HepG2 (cell line): ENCODE measurements around the gene SLC25A22. TPM values are rescaled to one million over a fixed set of nuclear protein-coding genes. Genes with fewer than 3 reads are reported as not detected.

Experiments used
- ATAC-seq: fragments of 200-7000 bp; cut with Tn5 transposase; 3 replicates; pipeline ENCODE4 v1.9.1; 2020; ENCODE audit warnings: mild to moderate bottlenecking, moderate library complexity
- BruUV-seq: library from RNA; stranded (reverse); fragments of 400-500 nt; replicated peaks from 2 replicates; lab custom pipeline; 2021; lab: Mats Ljungman, UMichigan
- CTCF ChIA-PET: fragments of 300-600 bp; formaldehyde crosslinking; extraction: SDS; loops from one replicate; lab custom pipeline; 2021; ENCODE audit warnings: low total read pairs, inconsistent platforms, low intra/inter-chr PET ratio; lab: Yijun Ruan, JAX
- POLR2A ChIA-PET: fragments of 350-600 bp; sonication (Branson Sonifier 250); formaldehyde crosslinking; loops from one replicate; lab custom pipeline; 2020; ENCODE audit warnings: antibody characterized with exemption, inconsistent platforms; lab: Yijun Ruan, JAX
- DNase-seq: peaks from one replicate; pipeline ENCODE4 v3.0.0-alpha.2; 2015; ENCODE audit warnings: low spot score
- FAIRE-seq: peaks from 3 replicates; lab custom pipeline; 2011; peaks lifted over from hg19 to GRCh38; lab: Jason Lieb, UNC
- H2AFZ ChIP-seq: one replicate; pipeline ENCODE4 v1.6.1; 2011; ENCODE audit warnings: low read length, inconsistent platforms
- H3K27ac ChIP-seq: fragments of 300-600 bp; 3 replicates; pipeline ENCODE4 v1.8.0; 2011; ENCODE audit warnings: mixed run types, mild to moderate bottlenecking, mixed read lengths, low read length, inconsistent platforms; ENCODE audit not compliant: insufficient read depth; ENCODE audit errors: extremely low read length
- H3K27me3 ChIP-seq, 2 experiments: fragments of 200-600 bp in 1 of 2; 2 replicates in 1 of 2; 3 replicates in 1 of 2; pipeline versions ENCODE4 v1.6.0 to v1.8.0; 2011; ENCODE audit warnings: low read length in 2 of 2, mild to moderate bottlenecking in 2 of 2, moderate library complexity in 2 of 2, inconsistent platforms in 1 of 2; ENCODE audit not compliant: insufficient read depth in 2 of 2, control insufficient read depth in 1 of 2
- H3K36me3 ChIP-seq, 2 experiments: fragments of 200-600 bp in 1 of 2; replicated peaks in 1 of 2; 2 replicates in 1 of 2; 3 replicates in 1 of 2; pipeline versions ENCODE4 v1.5.1 to v1.8.0; 2011; ENCODE audit warnings: low read length in 2 of 2, inconsistent platforms in 1 of 2; ENCODE audit not compliant: insufficient read depth in 2 of 2, control insufficient read depth in 1 of 2
- H3K4me1 ChIP-seq: 2 replicates; pipeline ENCODE4 v1.5.1; 2012; ENCODE audit warnings: low read length, inconsistent platforms; ENCODE audit not compliant: insufficient read depth
- H3K4me2 ChIP-seq: 2 replicates; pipeline ENCODE4 v1.6.0; 2011; ENCODE audit warnings: low read depth, low read length, inconsistent platforms
- H3K4me3 ChIP-seq, 3 experiments: fragments of 200-600 bp in 1 of 3; sonication (generic), shearing (Covaris generic) in 1 of 3; replicated peaks in 1 of 3; 2 replicates each; pipeline ENCODE4 v1.5.1; 2011 to 2016; ENCODE audit warnings: low read length in 3 of 3, inconsistent platforms in 2 of 3, low read depth in 2 of 3, mild to moderate bottlenecking in 2 of 3, control low read depth in 1 of 3, mixed read lengths in 1 of 3; ENCODE audit not compliant: insufficient read depth in 1 of 3
- H3K79me2 ChIP-seq: one replicate; pipeline ENCODE4 v1.6.1; 2011; ENCODE audit warnings: low read length, inconsistent platforms; ENCODE audit not compliant: insufficient read depth
- H3K9ac ChIP-seq: 2 replicates; pipeline ENCODE4 v1.6.0; 2011; ENCODE audit warnings: mild to moderate bottlenecking, low read depth, low read length, inconsistent platforms; ENCODE audit not compliant: insufficient read depth
- H3K9me3 ChIP-seq: 2 replicates; pipeline ENCODE4 v1.5.1; 2012; ENCODE audit warnings: mild to moderate bottlenecking, low read length
- H4K20me1 ChIP-seq: 2 replicates; pipeline ENCODE4 v1.6.0; 2011; ENCODE audit warnings: inconsistent platforms, mild to moderate bottlenecking, low read length, moderate library complexity; ENCODE audit not compliant: insufficient read depth
- AGO2 ChIP-seq: fragments of 200-400 bp; formaldehyde crosslinking; optimal IDR thresholded peaks from 2 replicates; pipeline ENCODE3; 2017; ENCODE audit warnings: mild to moderate bottlenecking, low read depth, low read length, moderate library complexity
- JUN ChIP-seq: sonication (generic); formaldehyde crosslinking; IDR thresholded peaks from 2 replicates; pipeline ENCODE4 v1.4.0; 2020; ENCODE audit warnings: mild to moderate bottlenecking, missing genetic modification reagents
- MBNL3 ChIP-seq: fragments of 250-450 bp; sonication (Bioruptor Pico); conservative IDR thresholded peaks from 2 replicates; pipeline ENCODE4 v1.8.0; 2022; ENCODE audit warnings: mild to moderate bottlenecking, inconsistent platforms
- POLR2A ChIP-seq, 2 experiments: IDR thresholded peaks; 2 replicates each; pipeline ENCODE4 v1.6.1; 2011; ENCODE audit warnings: low read depth in 2 of 2, low read length in 2 of 2, mild to moderate bottlenecking in 1 of 2, moderate library complexity in 1 of 2; ENCODE audit not compliant: insufficient read depth in 1 of 2
- POLR2G ChIP-seq: fragments of 200-400 bp; formaldehyde crosslinking; IDR thresholded peaks from 2 replicates; pipeline ENCODE4 v1.6.1; 2018; ENCODE audit warnings: mild to moderate bottlenecking, low read depth, low read length, moderate library complexity
- RBM22 ChIP-seq: fragments of 200-400 bp; formaldehyde crosslinking; optimal IDR thresholded peaks from 2 replicates; pipeline ENCODE3; 2017; ENCODE audit warnings: mild to moderate bottlenecking, low read length, moderate library complexity
- SRSF9 ChIP-seq: fragments of 200-400 bp; formaldehyde crosslinking; IDR thresholded peaks from 2 replicates; pipeline ENCODE4 v1.6.1; 2018; ENCODE audit warnings: borderline replicate concordance, mild to moderate bottlenecking, low read depth, low read length; ENCODE audit not compliant: insufficient read depth, poor library complexity, severe bottlenecking
- ZNF121 ChIP-seq: sonication (generic); formaldehyde crosslinking; IDR thresholded peaks from 2 replicates; pipeline ENCODE4 v1.5.0; 2020; ENCODE audit warnings: mild to moderate bottlenecking, missing genetic modification reagents
- ZNF343 ChIP-seq: sonication (generic); formaldehyde crosslinking; IDR thresholded peaks from 2 replicates; pipeline ENCODE4 v1.4.0; 2020; ENCODE audit warnings: mild to moderate bottlenecking, missing genetic modification reagents
- WGBS: methylation state at CpG from one replicate; pipeline ENCODE4 v1.1.6; 2017; ENCODE audit warnings: low lambda C conversion rate; 5-methylcytosine and 5-hydroxymethylcytosine counted together
- in situ Hi-C: cut with HindIII; loops from 2 replicates; pipeline ENCODE4 v1.10.0; 2017; ENCODE audit warnings: low pct_unique_long_range_greater_than_20kb; ENCODE audit not compliant: extremely low pct_ligation_motif_present
- intact Hi-C: fragments of 100-400 bp; cut with micrococcal nuclease; formaldehyde crosslinking; loops from one replicate; pipeline ENCODE4 v1.10.0; 2022; ENCODE audit not compliant: unreplicated experiment
- polyA plus RNA-seq, 8 experiments: library from polyadenylated mRNA; depleted of rRNA in 3 of 8; stranded (reverse) in 7 of 8; unstranded in 1 of 8; fragments of >200 nt; fragmentation: Illumina TruSeq in 4 of 8; extraction: Trizol in 4 of 8; gene quantifications; 2 replicates each; pipeline versions ENCODE4 v1.2.1 to v1.2.3, GENCODE V29; 2011 to 2016; ENCODE audit warnings: low read depth in 4 of 8, missing spikeins in 1 of 8, mixed read lengths in 1 of 8; ENCODE audit not compliant: insufficient read depth in 1 of 8
- total RNA-seq, 5 experiments: library from RNA; depleted of rRNA; stranded (reverse); fragments of >200 nt; fragmentation: Illumina TruSeq; extraction: Trizol; gene quantifications; 2 replicates each; pipeline ENCODE4 v1.2.3, GENCODE V29; 2016; ENCODE audit warnings: low read depth in 1 of 5
- TF ChIP-seq, protein P1 (sequence below), 2 experiments: sonication (generic) in 1 of 2; formaldehyde crosslinking in 1 of 2; IDR thresholded peaks; 2 replicates each; pipeline versions ENCODE4 v1.4.0 to v1.6.1; 2016 to 2020; ENCODE audit warnings: borderline replicate concordance in 1 of 2, low read depth in 1 of 2, mild to moderate bottlenecking in 1 of 2, missing genetic modification reagents in 1 of 2

Gene SLC25A22
- total and polyA plus RNA-seq, 2 of the 13 experiments (the other 11 are each of a cell fraction or from before 2014, with no cell fraction given) = 12.4 to 19.2 TPM

DNA sequence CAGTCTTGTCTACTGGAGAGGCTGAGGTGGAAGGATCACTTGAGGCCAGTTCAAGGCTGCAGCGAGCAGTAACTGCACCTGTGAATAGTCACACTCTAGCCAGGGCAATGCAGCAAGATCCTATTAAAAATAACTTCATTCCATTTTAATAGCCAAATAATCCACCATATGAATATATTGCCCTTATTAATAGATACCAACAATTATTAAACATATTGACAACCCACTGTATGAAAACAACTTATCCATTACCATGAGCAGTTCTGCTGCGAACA, 31.2 kb downstream of the SLC25A22 start:
- Histone ChIP-seq H3K36me3 (peaks cover 23 to 57% of the 10 kb centered on the region in 2 experiments), H3K79me2 (no peaks in the 10 kb centered on the region), H4K20me1 (peaks cover 9% of the 10 kb centered on the region; the same call in 1 of the 2 replicates), H3K9ac (no peak overlapping the region), H2AFZ (no peak overlapping the region), H3K4me3 (no peak overlapping the region), H3K27me3 (no peaks in the 10 kb centered on the region), H3K4me2 (no peak overlapping the region), H3K9me3 (no peaks in the 10 kb centered on the region), H3K4me1 (peaks cover 18% of the 10 kb centered on the region), H3K27ac (no peak overlapping the region)
- ChIA-PET POLR2A (interaction anchor here (1.9 kb wide), 1 partner anchor 10 kb away, joined by 7 read pairs; the partner anchor contains the start of gene GATD1), CTCF (no interaction called here)
- WGBS = 92% methylated on average over 2 of the region's 2 CpGs
- no TSS peak for BruUV-seq
- no peak for DNase-seq
- intact Hi-C loops (no loop called here), in situ Hi-C loops (loop anchor here (5.0 kb wide), 1 partner anchor 105 kb away; no protein-coding TSS in a partner anchor)
- no peak for TF ChIP-seq MBNL3
- TF ChIP-seq ZNF121 = 0 out of 2 replicates have a peak, but pooled peaks have one; percentile 21
- no peak for ATAC-seq
- no peak for FAIRE-seq

DNA sequence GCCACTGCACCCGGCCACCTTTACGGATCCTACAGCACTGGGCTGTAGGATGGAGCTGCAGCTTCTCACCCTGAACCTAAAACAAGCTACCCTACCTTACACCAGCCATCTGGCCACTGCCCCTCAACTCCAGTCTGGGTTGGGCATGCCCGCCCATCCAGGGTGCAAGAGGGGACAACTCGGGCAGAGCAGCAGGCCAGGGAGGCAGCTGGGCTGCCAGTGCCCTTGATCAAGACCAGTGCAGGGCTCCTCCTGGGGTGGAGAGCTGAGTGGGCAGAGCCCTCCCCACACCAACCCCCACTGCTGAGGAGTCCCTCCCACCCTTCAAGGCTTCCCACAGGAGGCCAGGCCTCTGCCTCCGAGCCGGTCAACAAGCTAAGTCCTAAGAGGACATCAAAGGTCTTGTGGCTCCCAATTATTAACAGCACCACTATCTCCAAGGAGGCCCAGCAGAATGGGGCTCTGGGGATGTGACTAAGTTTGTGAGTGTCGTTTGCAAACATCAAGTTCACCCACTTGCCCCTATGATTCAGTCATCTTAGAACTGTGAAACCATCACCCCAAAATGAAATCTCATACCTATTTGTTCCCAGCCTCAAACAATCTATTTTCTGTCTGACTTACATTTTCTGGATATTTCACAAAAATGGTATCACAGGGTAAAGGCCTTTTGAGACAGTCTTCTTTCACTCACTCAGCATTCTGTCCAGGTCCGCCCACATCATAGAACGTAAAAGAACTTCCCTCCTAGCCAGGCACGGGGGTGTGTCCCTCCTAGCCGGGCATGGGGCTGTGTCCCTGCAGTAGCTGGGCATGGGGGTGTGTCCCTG, 31.8 kb downstream of the SLC25A22 start:
- TF ChIP-seq, protein P1, sequence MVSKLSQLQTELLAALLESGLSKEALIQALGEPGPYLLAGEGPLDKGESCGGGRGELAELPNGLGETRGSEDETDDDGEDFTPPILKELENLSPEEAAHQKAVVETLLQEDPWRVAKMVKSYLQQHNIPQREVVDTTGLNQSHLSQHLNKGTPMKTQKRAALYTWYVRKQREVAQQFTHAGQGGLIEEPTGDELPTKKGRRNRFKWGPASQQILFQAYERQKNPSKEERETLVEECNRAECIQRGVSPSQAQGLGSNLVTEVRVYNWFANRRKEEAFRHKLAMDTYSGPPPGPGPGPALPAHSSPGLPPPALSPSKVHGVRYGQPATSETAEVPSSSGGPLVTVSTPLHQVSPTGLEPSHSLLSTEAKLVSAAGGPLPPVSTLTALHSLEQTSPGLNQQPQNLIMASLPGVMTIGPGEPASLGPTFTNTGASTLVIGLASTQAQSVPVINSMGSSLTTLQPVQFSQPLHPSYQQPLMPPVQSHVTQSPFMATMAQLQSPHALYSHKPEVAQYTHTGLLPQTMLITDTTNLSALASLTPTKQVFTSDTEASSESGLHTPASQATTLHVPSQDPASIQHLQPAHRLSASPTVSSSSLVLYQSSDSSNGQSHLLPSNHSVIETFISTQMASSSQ (IDR thresholded peaks at IDR 0.05; ENCODE audit: low read depth) = no peak
- TF ChIP-seq, protein P1 (CRISPR knock-in tag; IDR thresholded peaks at IDR 0.05; ENCODE audit: borderline replicate concordance) = no peak
- no peak for TF ChIP-seq ZNF343 (CRISPR knock-in tag)
- TF ChIP-seq SRSF9 = no peak
- no peak for TF ChIP-seq JUN (CRISPR knock-in tag)
- peak; percentile 87 for TF ChIP-seq AGO2
- TF ChIP-seq POLR2A (IDR thresholded peaks at IDR 0.05; ENCODE audit: insufficient read depth in 1 of 2, low read depth in 2 of 2, low read length in 2 of 2) = 0 out of 4 replicates have a peak, but pooled peaks of 1 of the 2 experiments have one; percentile 39
- TF ChIP-seq POLR2G = peak; percentile 18
- peak; percentile 13 for TF ChIP-seq RBM22
- no peak for TF ChIP-seq MBNL3
- no peak overlapping the region for H3K9ac ChIP-seq
- POLR2A ChIA-PET = interaction anchor here (0.7 kb wide), 1 partner anchor 9 kb away, joined by 3 read pairs; no protein-coding TSS in a partner anchor

More for the DNA sequence above, 31.8 kb downstream of the SLC25A22 start:
- Histone ChIP-seq H3K4me3 (no peak overlapping the region), H4K20me1 (peaks cover 9% of the 10 kb centered on the region; the same call in 1 of the 2 replicates), H3K27me3 (no peaks in the 10 kb centered on the region), H3K9me3 (no peaks in the 10 kb centered on the region), H3K36me3 (peaks cover 25 to 59% of the 10 kb centered on the region in 2 experiments), H3K79me2 (no peaks in the 10 kb centered on the region), H3K4me2 (no peak overlapping the region), H3K27ac (no peak overlapping the region), H3K4me1 (peaks cover 18% of the 10 kb centered on the region), H2AFZ (no peak overlapping the region)
- in situ Hi-C loops = loop anchor here (5.0 kb wide), 1 partner anchor 104 kb away; no protein-coding TSS in a partner anchor
- BruUV-seq = no TSS peak
- no peak for DNase-seq
- intact Hi-C loops = no loop called here
- 96% methylated on average over 9 of the region's 11 CpGs for WGBS
- FAIRE-seq = no peak
- ATAC-seq = no peak
- CTCF ChIA-PET = interaction anchor here (1.7 kb wide), 1 partner anchor 38 kb away, joined by 11 read pairs; no protein-coding TSS in a partner anchor
